Kidney epithelial cell (primary cell): ENCODE data around the gene ASIC5. TPM values are rescaled to one million over a fixed set of nuclear protein-coding genes. Genes with fewer than 3 reads are reported as not detected.

Source experiments
- DNase-seq: peaks from one replicate; pipeline ENCODE4 v3.0.0-alpha.2; 2010; ENCODE audit warnings: low read depth
- H3K27me3 ChIP-seq: 2 replicates; pipeline ENCODE4 v1.6.0; 2011; ENCODE audit warnings: low read length; ENCODE audit not compliant: control insufficient read depth, insufficient read depth
- H3K36me3 ChIP-seq: 2 replicates; pipeline ENCODE4 v1.5.1; 2011; ENCODE audit warnings: low read length; ENCODE audit not compliant: control insufficient read depth, insufficient read depth
- H3K4me3 ChIP-seq: 2 replicates; pipeline ENCODE4 v1.5.1; 2011; ENCODE audit warnings: low read depth, mild to moderate bottlenecking, control low read depth, low read length
- CTCF ChIP-seq: IDR thresholded peaks from 2 replicates; pipeline ENCODE4 v1.5.1; 2011; ENCODE audit warnings: mild to moderate bottlenecking, moderate library complexity, low read length, control low read depth, inconsistent platforms; ENCODE audit not compliant: insufficient read depth, poor library complexity, severe bottlenecking
- total RNA-seq: library from RNA; depleted of rRNA; stranded (reverse); fragments of >200 nt; gene quantifications from 2 replicates; pipeline ENCODE4 v1.2.3, GENCODE V29; 2015

The ASIC5 gene
- total RNA-seq, 1 donor from 2014 or later, result not detected

GRCh38 chr4:155837203-155837796 is 28.8 kb downstream of the ASIC5 start:
- H3K4me3 ChIP-seq, result no peak overlapping the region
- DNase-seq, result no peak
- TF ChIP-seq CTCF, result no peak
- no peaks in the 10 kb centered on the region for H3K36me3 ChIP-seq
- no peaks in the 10 kb centered on the region for H3K27me3 ChIP-seq

GRCh38 chr4:155832664-155833063 is 33.4 kb downstream of the ASIC5 start:
- H3K36me3 ChIP-seq, result no peaks in the 10 kb centered on the region
- no peak overlapping the region for H3K4me3 ChIP-seq
- H3K27me3 ChIP-seq, result no peaks in the 10 kb centered on the region
- TF ChIP-seq CTCF, result no peak
- DNase-seq, result no peak

GRCh38 chr4:155828628-155829027 is 37.4 kb downstream of the ASIC5 start:
- DNase-seq, result no peak
- no peak overlapping the region for H3K4me3 ChIP-seq
- TF ChIP-seq CTCF, result no peak

GRCh38 chr4:155822572-155822971 is 43.5 kb downstream of the ASIC5 start:
- Histone ChIP-seq H3K4me3 (no peak overlapping the region), H3K36me3 (no peaks in the 10 kb centered on the region), H3K27me3 (no peaks in the 10 kb centered on the region)
- DNase-seq, result no peak
- TF ChIP-seq CTCF, result no peak

More at GRCh38 chr4:155828628-155829027, 37.4 kb downstream of the ASIC5 start:
- no peaks in the 10 kb centered on the region for H3K36me3 ChIP-seq
- H3K27me3 ChIP-seq, result no peaks in the 10 kb centered on the region

- Histone ChIP-seq H3K4me3 (no peak overlapping the region), H3K27me3 (no peaks in the 10 kb centered on the region), H3K36me3 (no peaks in the 10 kb centered on the region)
- no peak for DNase-seq
- no peak for TF ChIP-seq CTCF
Observed at GRCh38 chr4:155820887-155821518, 45.1 kb downstream of the ASIC5 start.

GRCh38 chr4:155819066-155819465 is 47.0 kb downstream of the ASIC5 start:
- no peak for DNase-seq
- Histone ChIP-seq H3K27me3 (no peaks in the 10 kb centered on the region), H3K36me3 (no peaks in the 10 kb centered on the region), H3K4me3 (no peak overlapping the region)
- no peak for TF ChIP-seq CTCF
